Activated CD4-positive, alpha-beta T cell treated with anti-CD3 and anti-CD28 coated beads for 48 hours (primary cell): Measurements from ENCODE around the gene ABHD12B.
"Not testable (repeated sequence)": the region's sequence is repeated elsewhere in the genome, so short reads cannot be mapped to it uniquely, and the experiment has no call there.

Experiments
- DNase-seq: peaks from one replicate; pipeline ENCODE4 v3.0.0-alpha.2; 2020

Gene ABHD12B

GRCh38 chr14:50897658-50898175 is 25.9 kb downstream of the ABHD12B start:
- no peak for DNase-seq

- no peak for DNase-seq
These were observed 29.5 kb downstream of the ABHD12B start for GRCh38 chr14:50901361-50901760.

GRCh38 chr14:50904719-50905118 is 32.9 kb downstream of the ABHD12B start:
- DNase-seq: no peak

- no peak for DNase-seq
These were observed 34.6 kb downstream of the ABHD12B start for GRCh38 chr14:50906326-50907065.

GRCh38 chr14:50910495-50911420 is 38.9 kb downstream of the ABHD12B start:
- DNase-seq: no peak

- no peak for DNase-seq
These were observed 45.6 kb downstream of the ABHD12B start for GRCh38 chr14:50917449-50917848.

DNA sequence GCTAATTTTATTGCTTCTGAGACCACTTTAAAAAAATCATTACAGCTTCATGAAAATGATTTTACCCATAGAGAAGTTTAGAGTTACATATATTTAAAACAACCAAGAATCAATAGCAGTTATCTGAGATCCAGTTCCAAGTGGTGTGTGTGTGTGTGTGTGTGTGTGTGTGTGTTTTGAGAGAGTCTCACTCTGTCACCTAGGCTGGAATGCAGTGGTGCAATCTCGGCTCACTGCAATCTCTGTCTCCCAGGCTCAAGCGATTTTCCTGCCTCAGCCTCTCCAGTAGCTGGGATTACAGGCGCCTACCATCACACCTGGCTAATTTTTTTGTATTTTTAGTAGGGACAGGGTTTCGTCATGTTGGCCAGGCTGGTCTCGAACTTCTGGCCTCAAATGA is 47.7 kb downstream of the ABHD12B start:
- DNase-seq: not testable (repeated sequence)

DNA sequence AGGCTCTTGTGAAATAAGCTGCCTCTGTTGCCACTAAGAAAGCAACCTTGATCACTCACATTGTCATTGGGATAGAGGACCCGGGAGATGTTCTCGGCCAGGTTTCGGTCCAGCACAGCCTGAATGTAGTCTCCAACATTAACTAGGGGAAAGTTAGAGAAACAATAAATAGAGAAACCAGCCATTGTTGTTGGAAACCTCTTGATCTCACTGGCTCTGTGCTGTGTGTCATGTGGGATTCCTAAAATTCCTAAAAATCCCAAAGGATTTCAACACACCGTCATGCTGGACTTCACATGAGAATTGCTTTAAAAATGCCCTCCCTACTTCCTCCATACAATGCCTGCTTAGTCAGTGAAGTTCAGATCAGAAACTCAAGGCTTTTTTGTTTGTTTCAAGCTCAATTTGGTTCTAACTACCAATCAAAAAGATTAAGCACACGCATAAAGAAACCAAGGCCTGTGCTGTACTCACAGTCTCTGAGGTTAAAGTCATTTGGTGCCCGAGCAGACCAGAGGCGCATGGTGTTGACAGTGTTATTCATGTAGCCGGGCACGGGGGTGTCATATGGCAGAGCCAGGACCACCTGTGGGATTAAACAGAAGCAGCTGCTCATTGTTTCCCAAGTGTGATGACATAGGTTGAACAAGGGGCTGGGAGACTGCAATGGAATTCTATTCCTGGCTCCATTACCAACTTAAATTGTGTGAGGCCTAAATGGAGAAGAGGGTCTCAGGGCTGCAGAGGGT is 48.8 kb downstream of the ABHD12B start:
- no peak for DNase-seq

- DNase-seq: no peak
These were observed 51.0 kb downstream of the ABHD12B start for GRCh38 chr14:50922803-50923202.

GRCh38 chr14:50924236-50924635 is 52.4 kb downstream of the ABHD12B start:
- DNase-seq: no peak

- no peak for DNase-seq
These were observed 53.0 kb downstream of the ABHD12B start for GRCh38 chr14:50924843-50925242.

GRCh38 chr14:50926851-50927386 is 55.1 kb downstream of the ABHD12B start:
- no peak for DNase-seq

GRCh38 chr14:50928002-50928635 is 56.3 kb downstream of the ABHD12B start:
- no peak for DNase-seq

DNA sequence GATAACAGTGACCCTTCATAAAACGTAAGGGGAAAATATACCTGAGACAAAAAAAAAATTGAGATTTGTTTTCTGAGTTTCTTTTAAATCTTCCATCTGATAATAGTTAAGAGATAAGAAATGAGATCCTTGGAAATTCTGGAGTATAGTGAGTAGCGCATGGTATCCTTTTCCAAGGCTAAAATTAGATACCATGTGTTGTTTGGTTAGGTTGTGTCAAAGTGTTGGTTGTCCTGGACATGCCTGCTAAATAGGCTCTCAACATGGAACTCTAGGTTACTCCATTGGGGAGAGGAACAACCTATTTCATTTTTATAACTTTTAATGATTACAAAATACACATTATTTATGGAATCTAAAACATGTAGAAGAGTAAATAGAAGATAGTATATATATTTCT is 57.7 kb downstream of the ABHD12B start:
- DNase-seq: no peak

DNA sequence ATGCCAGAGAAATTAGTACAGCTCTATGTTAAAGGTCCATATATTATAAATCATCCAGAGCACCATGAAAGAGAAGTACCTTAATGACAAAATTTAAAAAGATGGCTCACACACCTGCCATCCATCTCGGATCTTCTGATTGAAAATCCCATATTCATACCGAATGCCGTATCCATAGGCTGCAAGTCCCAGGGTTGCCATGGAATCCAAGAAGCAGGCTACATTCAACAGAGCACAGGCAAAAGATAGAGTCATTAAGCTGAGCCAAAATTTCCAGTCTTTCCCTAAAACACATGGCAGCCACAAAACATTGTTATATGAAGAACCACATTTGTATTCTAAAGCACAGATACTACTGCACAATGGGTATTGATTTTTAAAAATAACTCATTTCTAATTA is 59.7 kb downstream of the ABHD12B start:
- DNase-seq: no peak

GRCh38 chr14:50932156-50932555 is 60.3 kb downstream of the ABHD12B start:
- DNase-seq: no peak

DNA sequence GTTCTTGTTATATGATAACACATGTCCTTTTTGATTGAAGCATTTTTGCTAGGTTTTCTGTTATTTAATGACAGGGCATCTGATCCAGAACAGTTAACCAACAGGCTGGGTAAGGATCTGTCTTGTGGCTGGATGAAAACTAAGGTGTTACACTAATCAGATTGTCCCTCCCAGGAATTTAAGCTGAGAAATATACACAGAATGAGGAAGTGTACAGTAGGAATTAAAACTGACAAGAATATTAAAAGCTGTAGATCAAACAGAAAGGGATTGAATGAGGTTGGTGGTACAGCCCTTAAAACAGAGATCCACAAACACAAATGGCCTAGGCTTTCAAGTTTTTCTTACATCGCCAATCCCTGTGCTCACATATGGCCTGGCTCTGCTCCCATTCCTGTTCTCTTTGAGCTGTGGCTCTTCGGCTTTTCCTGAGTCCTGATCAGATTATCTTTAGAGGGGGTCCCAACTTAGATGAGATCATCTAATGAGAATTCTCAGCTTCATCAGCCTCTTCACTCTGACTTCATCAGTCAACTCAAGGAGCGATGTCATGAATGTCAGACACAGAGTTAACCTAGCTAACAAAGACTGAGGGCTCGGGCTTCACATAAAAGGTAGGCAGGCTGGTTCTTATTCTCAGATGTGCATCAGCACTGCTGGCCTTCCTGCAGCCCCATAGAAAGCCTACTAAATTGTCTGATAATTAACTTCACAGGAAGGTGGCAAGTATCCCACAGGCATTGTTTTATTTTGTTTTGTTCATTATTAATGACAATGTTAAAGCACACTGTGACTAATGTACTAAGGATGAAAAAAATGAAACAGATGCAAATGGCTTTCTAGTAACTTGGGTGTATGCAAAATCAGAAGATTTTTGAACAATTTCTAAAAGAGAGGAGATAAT is 61.0 kb downstream of the ABHD12B start:
- DNase-seq: no peak

DNA sequence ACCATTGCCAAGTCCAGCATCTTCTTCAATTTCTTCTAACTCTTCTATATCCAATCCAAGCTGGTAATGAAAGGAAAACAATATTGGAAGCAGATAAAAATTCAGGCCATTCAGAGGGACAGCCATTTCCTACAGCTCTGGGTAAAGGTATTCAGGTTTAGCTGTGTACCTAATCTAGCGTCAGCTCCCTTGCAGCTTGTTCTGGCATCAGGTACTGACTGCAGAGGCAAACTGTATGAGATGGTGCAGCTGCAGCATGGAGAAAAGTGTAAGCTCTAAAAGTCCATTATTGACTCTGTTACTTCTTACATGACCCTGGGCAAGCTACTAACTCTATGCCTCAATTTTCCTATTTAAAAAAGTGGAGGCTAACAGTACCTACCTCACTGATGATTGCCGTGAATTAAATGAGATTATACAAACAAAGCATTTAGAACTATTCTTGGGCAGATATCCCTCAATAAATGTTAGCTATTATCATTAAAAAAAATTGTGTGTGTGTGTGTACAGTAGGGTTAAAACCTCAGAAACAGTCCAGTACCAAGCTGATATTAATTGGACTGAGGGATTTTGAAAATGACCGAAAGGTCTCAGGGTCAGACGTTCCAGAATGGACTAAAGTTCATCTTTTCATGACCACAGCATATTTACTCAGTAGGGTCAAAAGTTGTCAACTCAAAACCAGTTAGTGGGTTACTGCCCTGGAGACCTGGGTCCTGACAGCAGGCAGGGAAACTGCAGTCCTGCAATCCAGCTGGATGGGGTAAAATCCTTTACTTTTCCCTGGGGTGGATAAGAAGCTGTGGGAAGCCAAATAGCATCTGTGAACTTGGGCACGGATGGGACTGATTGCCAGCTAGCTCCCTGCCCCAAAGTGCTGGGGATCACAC is 63.5 kb downstream of the ABHD12B start:
- DNase-seq: no peak

- DNase-seq: no peak
These were observed 64.1 kb downstream of the ABHD12B start for GRCh38 chr14:50936016-50936340.

DNA sequence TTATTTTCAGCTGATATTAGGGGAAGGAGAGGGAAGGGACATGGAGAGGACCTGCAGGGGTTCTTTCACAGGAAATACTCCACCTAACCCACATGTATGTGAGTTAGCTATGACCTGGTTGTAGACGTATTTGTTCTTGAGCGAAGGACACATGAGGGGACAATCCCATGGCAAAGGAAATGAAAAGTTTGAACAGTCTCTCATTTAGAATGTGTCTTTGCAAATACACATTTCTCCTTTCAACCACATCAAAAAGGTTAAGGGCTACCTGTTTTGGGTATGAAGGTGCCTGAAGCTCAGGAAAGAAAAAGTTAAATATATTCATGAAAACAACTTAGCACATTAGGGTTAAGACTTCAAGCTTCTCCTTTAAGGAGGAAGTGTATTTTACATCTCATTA is 65.0 kb downstream of the ABHD12B start:
- DNase-seq: no peak
